ENCODE data around the gene MAP7D3. TPM values are rescaled to one million over a fixed set of nuclear protein-coding genes. Genes with fewer than 3 reads are reported as not detected.

The MAP7D3 gene
- total and polyA plus RNA-seq, 9 of the 15 experiments (the other 6 are each of a cell fraction or from before 2014, with no cell fraction given) = 9.4 to 27.7 (median 14.0) TPM

GRCh38 chrX:136166221-136166855 lies 84.9 kb downstream of the MAP7D3 start (continued):
- TF ChIP-seq REST (IDR thresholded peaks at IDR 0.05; ENCODE audit: borderline replicate concordance) (peak; percentile 42; the same call in 1 of the 2 replicates), REST (CRISPR knock-in tag; IDR thresholded peaks at IDR 0.05; ENCODE audit: low read depth) (no peak), SFPQ (IDR thresholded peaks at IDR 0.05; ENCODE audit: low read depth, low read length) (no peak), ZBTB26 (CRISPR knock-in tag; IDR thresholded peaks at IDR 0.05) (no peak)
